Heart left ventricle (tissue), 13 donors: Measurements from ENCODE around the gene ACP2.

Source experiments
- CTCF ChIP-seq, 12 donors: fragments of 200-600 bp; sonication (generic) in 4 of 12; IDR thresholded peaks; one replicate each; pipeline versions ENCODE4 v1.5.0 to v1.8.0; 2018 to 2022; ENCODE audit warnings: antibody characterized with exemption in 12 of 12, mild to moderate bottlenecking in 5 of 12
- POLR2A ChIP-seq, 2 donors: fragments of 450-650 bp; IDR thresholded peaks; one replicate each; pipeline ENCODE4 v1.6.1; 2017; ENCODE audit warnings: antibody characterized with exemption in 2 of 2, mild to moderate bottlenecking in 2 of 2, moderate library complexity in 2 of 2
- donor health status: ischemic (EF 13 %, LVEDD 7.1; RV severe dilation, severe dysfunction).
- donor health status: DM: no; HTN: yes; CAD: no.
- donor health status: DM: no; HTN: no; CAD: no.
- donor health status: ischemic (EF 25% LVEDD 6.9; RV normal size, moderate dysfunction).
- donor health status: ischemic (EF 25% LVEDD 5.7; RV mildly dilated, moderate dysfunction).
- donor health status: ischemic (EF 35%, LVEDD 5.7; RV mildly dilated, moderate dysfunction).
- donor health status: nonischemic (EF 11% LVEDD 7.7; RV severe dilation, severe dysfunction).
- donor health status: DM: yes; HTN: yes; CAD: no.
- donor health status: PGD.
- donor health status: ischemic (EF 29% LVEDD 5.4; RV normal size, mild dysfunction).
- donor health status: nonischemic (EF 23%, LVEDD 6.1; RV moderate dilation, normal function).

GRCh38 chr11:47242596-47243192 lies 5.9 kb downstream of the ACP2 start:
- TF ChIP-seq CTCF (IDR thresholded peaks at IDR 0.05) (no peak), POLR2A (IDR thresholded peaks at IDR 0.05) (no peak)
